WTC11 (cell line): ENCODE data around the gene HOXB5. TPM values are rescaled to one million over a fixed set of nuclear protein-coding genes. Genes with fewer than 3 reads are reported as not detected.

ENCODE experiments used
- ATAC-seq: fragments of 200-7000 bp; cut with Tn5 transposase; 2 replicates; pipeline ENCODE4 v1.10.0; 2021; ENCODE audit warnings: mild to moderate bottlenecking, moderate library complexity
- CTCF ChIA-PET: fragments of 300-600 bp; sonication (Branson Sonifier 250); formaldehyde crosslinking; loops from one replicate; lab custom pipeline; 2021; ENCODE audit warnings: antibody characterized with exemption; lab: Charles Lee
- POLR2A ChIA-PET: fragments of 350-600 bp; sonication (Branson Sonifier 250); formaldehyde crosslinking; loops from one replicate; lab custom pipeline; 2021; ENCODE audit warnings: antibody characterized with exemption; lab: Charles Lee
- DNase-seq: peaks from one replicate; pipeline ENCODE4 v3.0.0; 2021; ENCODE audit warnings: low spot score
- H3K27ac Mint-ChIP-seq: 2 replicates; pipeline ENCODE4 v1.8.0; 2021; ENCODE audit warnings: mixed read lengths
- H3K27me3 Mint-ChIP-seq: 2 replicates; pipeline ENCODE4 v1.8.0; 2021; ENCODE audit warnings: low read depth, mild to moderate bottlenecking, moderate library complexity, mixed read lengths
- H3K36me3 Mint-ChIP-seq: 2 replicates; pipeline ENCODE4 v1.8.0; 2021; ENCODE audit warnings: mixed read lengths
- H3K4me1 Mint-ChIP-seq: 2 replicates; pipeline ENCODE4 v1.8.0; 2022; ENCODE audit warnings: mixed read lengths
- H3K4me3 Mint-ChIP-seq: 2 replicates; pipeline ENCODE4 v1.8.0; 2021; ENCODE audit warnings: mild to moderate bottlenecking, moderate library complexity, mixed read lengths
- H3K9me3 Mint-ChIP-seq: 2 replicates; pipeline ENCODE4 v1.8.0; 2021; ENCODE audit warnings: mixed read lengths
- CBFB ChIP-seq: sonication (generic); formaldehyde crosslinking; IDR thresholded peaks from 2 replicates; pipeline ENCODE4 v1.8.1; 2022; ENCODE audit warnings: mild to moderate bottlenecking, low read depth, missing genetic modification reagents
- ETV6 ChIP-seq: sonication (generic); formaldehyde crosslinking; IDR thresholded peaks from 2 replicates; pipeline ENCODE4 v1.8.1; 2022; ENCODE audit warnings: mild to moderate bottlenecking, missing genetic modification reagents
- FOXP4 ChIP-seq: sonication (generic); formaldehyde crosslinking; IDR thresholded peaks from 2 replicates; pipeline ENCODE4 v1.8.0; 2022; ENCODE audit warnings: mild to moderate bottlenecking, missing genetic modification reagents
- MYBL2 ChIP-seq: sonication (generic); formaldehyde crosslinking; IDR thresholded peaks from 2 replicates; pipeline ENCODE4 v1.8.1; 2023; ENCODE audit warnings: mild to moderate bottlenecking, moderate library complexity, missing genetic modification reagents
- NFE2L1 ChIP-seq: sonication (generic); formaldehyde crosslinking; IDR thresholded peaks from 2 replicates; pipeline ENCODE4 v1.8.1; 2023; ENCODE audit warnings: missing genetic modification reagents
- NR1H2 ChIP-seq: sonication (generic); formaldehyde crosslinking; IDR thresholded peaks from 2 replicates; pipeline ENCODE4 v1.9.0; 2021; ENCODE audit warnings: mild to moderate bottlenecking, moderate library complexity, missing genetic modification reagents
- PREB ChIP-seq: sonication (generic); formaldehyde crosslinking; IDR thresholded peaks from 2 replicates; pipeline ENCODE4 v1.8.1; 2022; ENCODE audit warnings: mild to moderate bottlenecking, missing genetic modification reagents, moderate library complexity, borderline replicate concordance
- RELA ChIP-seq: sonication (generic); formaldehyde crosslinking; IDR thresholded peaks from 2 replicates; pipeline ENCODE4 v1.8.1; 2022; ENCODE audit warnings: missing genetic modification reagents, mild to moderate bottlenecking, borderline replicate concordance
- SMAD4 ChIP-seq: sonication (generic); formaldehyde crosslinking; IDR thresholded peaks from 2 replicates; pipeline ENCODE4 v1.8.0; 2022; ENCODE audit warnings: mild to moderate bottlenecking, missing genetic modification reagents
- USF1 ChIP-seq: sonication (generic); formaldehyde crosslinking; IDR thresholded peaks from 2 replicates; pipeline ENCODE4 v1.8.0; 2022; ENCODE audit warnings: mild to moderate bottlenecking, missing genetic modification reagents
- ZBTB21 ChIP-seq: sonication (generic); formaldehyde crosslinking; IDR thresholded peaks from 2 replicates; pipeline ENCODE4 v1.8.1; 2023; ENCODE audit warnings: mild to moderate bottlenecking, missing genetic modification reagents, borderline replicate concordance
- ZNF423 ChIP-seq: fragments of 250-450 bp; sonication (Bioruptor Pico); IDR thresholded peaks from 2 replicates; pipeline ENCODE4 v2.1.2; 2022; ENCODE audit warnings: mild to moderate bottlenecking, moderate library complexity
- total RNA-seq: library from RNA; stranded (reverse); gene quantifications from 3 replicates; pipeline ENCODE4 v1.2.3, GENCODE V29; 2021
- TF ChIP-seq, protein P1 (sequence below): sonication (generic); formaldehyde crosslinking; IDR thresholded peaks from 2 replicates; pipeline ENCODE4 v1.8.1; 2023; ENCODE audit warnings: mild to moderate bottlenecking, missing genetic modification reagents, moderate library complexity
- TF ChIP-seq, protein P2 (sequence below): fragments of 250-450 bp; sonication (Bioruptor Pico); IDR thresholded peaks from 2 replicates; pipeline ENCODE4 v1.9.0; 2021; ENCODE audit warnings: mild to moderate bottlenecking
- TF ChIP-seq, protein P3 (sequence below): sonication (generic); formaldehyde crosslinking; IDR thresholded peaks from 2 replicates; pipeline ENCODE4 v1.8.0; 2023; ENCODE audit warnings: missing genetic modification reagents
- TF ChIP-seq, protein P4 (sequence below): fragments of 250-450 bp; sonication (Bioruptor Pico); IDR thresholded peaks from 2 replicates; pipeline ENCODE4 v2.1.2; 2022; ENCODE audit warnings: mild to moderate bottlenecking, moderate library complexity
- TF ChIP-seq, protein P5 (sequence below): sonication (generic); formaldehyde crosslinking; IDR thresholded peaks from 2 replicates; pipeline ENCODE4 v1.8.1; 2023; ENCODE audit warnings: mild to moderate bottlenecking, missing genetic modification reagents, borderline replicate concordance
- TF ChIP-seq, protein P6 (sequence below): fragments of 250-450 bp; sonication (Bioruptor Pico); IDR thresholded peaks from 2 replicates; pipeline ENCODE4 v1.8.0; 2021; ENCODE audit warnings: mild to moderate bottlenecking

HOXB5 gene
- total RNA-seq, 1 experiment from 2014 or later, result not detected

DNA sequence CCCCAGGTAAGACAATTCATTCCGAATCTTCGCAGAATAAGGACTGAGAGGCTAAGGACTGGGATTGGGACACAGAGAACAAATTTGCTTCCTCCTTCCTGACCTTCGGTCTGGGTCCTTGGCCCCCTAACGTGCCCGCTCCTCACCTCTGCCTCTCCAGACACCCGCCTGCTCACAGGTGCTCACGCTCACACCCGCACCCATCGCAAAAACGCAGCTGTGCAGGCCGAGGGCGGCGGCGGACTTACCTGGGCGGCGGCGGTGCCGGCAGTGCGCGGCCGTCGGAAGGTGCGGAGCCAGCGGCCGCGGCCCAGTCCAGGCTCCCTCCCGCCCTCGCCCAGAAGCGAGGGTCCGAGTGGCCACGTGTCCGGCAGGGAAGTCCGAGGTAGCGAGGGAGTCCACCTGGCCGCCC, 39.7 kb upstream of the HOXB5 start:
- no peak for DNase-seq
- ChIA-PET POLR2A (no interaction called here), CTCF (interaction anchor here (1.7 to 2.2 kb wide), 2 partner anchors 9 to 91 kb away, joined by 4 to 9 read pairs; no protein-coding TSS in a partner anchor)
- Mint-ChIP-seq H3K27me3 (peaks cover 100% of the 10 kb centered on the region; the same call in 1 of the 2 replicates), H3K9me3 (no peaks in the 10 kb centered on the region), H3K4me1 (peaks cover 16% of the 10 kb centered on the region), H3K4me3 (no peak overlapping the region; the same call in 1 of the 2 replicates), H3K36me3 (no peaks in the 10 kb centered on the region; the same call in 1 of the 2 replicates), H3K27ac (no peak overlapping the region)
- TF ChIP-seq, protein P1, sequence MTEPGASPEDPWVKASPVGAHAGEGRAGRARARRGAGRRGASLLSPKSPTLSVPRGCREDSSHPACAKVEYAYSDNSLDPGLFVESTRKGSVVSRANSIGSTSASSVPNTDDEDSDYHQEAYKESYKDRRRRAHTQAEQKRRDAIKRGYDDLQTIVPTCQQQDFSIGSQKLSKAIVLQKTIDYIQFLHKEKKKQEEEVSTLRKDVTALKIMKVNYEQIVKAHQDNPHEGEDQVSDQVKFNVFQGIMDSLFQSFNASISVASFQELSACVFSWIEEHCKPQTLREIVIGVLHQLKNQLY (CRISPR knock-in tag), result no peak
- TF ChIP-seq ZBTB21 (no peak), MYBL2 (CRISPR knock-in tag) (no peak), NR1H2 (no peak), SMAD4 (CRISPR knock-in tag) (no peak), ETV6 (CRISPR knock-in tag) (no peak), USF1 (CRISPR knock-in tag) (0 out of 2 replicates have a peak, but pooled peaks have one; percentile 27), FOXP4 (CRISPR knock-in tag) (0 out of 2 replicates have a peak, but pooled peaks have one; percentile 36), CBFB (no peak)
- TF ChIP-seq, protein P2, sequence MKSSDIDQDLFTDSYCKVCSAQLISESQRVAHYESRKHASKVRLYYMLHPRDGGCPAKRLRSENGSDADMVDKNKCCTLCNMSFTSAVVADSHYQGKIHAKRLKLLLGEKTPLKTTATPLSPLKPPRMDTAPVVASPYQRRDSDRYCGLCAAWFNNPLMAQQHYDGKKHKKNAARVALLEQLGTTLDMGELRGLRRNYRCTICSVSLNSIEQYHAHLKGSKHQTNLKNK (CRISPR knock-in tag), result no peak
- TF ChIP-seq, protein P3, sequence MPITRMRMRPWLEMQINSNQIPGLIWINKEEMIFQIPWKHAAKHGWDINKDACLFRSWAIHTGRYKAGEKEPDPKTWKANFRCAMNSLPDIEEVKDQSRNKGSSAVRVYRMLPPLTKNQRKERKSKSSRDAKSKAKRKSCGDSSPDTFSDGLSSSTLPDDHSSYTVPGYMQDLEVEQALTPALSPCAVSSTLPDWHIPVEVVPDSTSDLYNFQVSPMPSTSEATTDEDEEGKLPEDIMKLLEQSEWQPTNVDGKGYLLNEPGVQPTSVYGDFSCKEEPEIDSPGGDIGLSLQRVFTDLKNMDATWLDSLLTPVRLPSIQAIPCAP (CRISPR knock-in tag), result no peak
- TF ChIP-seq, protein P4, sequence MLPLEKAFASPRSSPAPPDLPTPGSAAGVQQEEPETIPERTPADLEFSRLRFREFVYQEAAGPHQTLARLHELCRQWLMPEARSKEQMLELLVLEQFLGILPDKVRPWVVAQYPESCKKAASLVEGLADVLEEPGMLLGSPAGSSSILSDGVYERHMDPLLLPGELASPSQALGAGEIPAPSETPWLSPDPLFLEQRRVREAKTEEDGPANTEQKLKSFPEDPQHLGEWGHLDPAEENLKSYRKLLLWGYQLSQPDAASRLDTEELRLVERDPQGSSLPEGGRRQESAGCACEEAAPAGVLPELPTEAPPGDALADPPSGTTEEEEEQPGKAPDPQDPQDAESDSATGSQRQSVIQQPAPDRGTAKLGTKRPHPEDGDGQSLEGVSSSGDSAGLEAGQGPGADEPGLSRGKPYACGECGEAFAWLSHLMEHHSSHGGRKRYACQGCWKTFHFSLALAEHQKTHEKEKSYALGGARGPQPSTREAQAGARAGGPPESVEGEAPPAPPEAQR (CRISPR knock-in tag), result no peak
- ATAC-seq, result peak; percentile 16

GRCh38 chr17:48632579-48633265, 39.1 kb upstream of the HOXB5 start:
- Mint-ChIP-seq H3K36me3 (no peaks in the 10 kb centered on the region; the same call in 1 of the 2 replicates), H3K4me3 (peak overlapping the region; percentile 22; the same call in 1 of the 2 replicates), H3K27ac (no peak overlapping the region), H3K9me3 (no peaks in the 10 kb centered on the region), H3K4me1 (peaks cover 16% of the 10 kb centered on the region), H3K27me3 (peaks cover 100% of the 10 kb centered on the region; the same call in 1 of the 2 replicates)
- CTCF ChIA-PET, result interaction anchor here (0.9 to 2.2 kb wide), 6 partner anchors 10 to 252 kb away, joined by 3 to 9 read pairs (median 4); no protein-coding TSS in a partner anchor
- ATAC-seq (no peak), DNase-seq (no peak)
- POLR2A ChIA-PET, result no interaction called here
- TF ChIP-seq USF1 (CRISPR knock-in tag), result no peak
- no peak for TF ChIP-seq PREB (CRISPR knock-in tag)
- TF ChIP-seq RELA, result no peak
- no peak for TF ChIP-seq ZNF423 (CRISPR knock-in tag)
- TF ChIP-seq NFE2L1 (CRISPR knock-in tag), result no peak
- TF ChIP-seq, protein P5, sequence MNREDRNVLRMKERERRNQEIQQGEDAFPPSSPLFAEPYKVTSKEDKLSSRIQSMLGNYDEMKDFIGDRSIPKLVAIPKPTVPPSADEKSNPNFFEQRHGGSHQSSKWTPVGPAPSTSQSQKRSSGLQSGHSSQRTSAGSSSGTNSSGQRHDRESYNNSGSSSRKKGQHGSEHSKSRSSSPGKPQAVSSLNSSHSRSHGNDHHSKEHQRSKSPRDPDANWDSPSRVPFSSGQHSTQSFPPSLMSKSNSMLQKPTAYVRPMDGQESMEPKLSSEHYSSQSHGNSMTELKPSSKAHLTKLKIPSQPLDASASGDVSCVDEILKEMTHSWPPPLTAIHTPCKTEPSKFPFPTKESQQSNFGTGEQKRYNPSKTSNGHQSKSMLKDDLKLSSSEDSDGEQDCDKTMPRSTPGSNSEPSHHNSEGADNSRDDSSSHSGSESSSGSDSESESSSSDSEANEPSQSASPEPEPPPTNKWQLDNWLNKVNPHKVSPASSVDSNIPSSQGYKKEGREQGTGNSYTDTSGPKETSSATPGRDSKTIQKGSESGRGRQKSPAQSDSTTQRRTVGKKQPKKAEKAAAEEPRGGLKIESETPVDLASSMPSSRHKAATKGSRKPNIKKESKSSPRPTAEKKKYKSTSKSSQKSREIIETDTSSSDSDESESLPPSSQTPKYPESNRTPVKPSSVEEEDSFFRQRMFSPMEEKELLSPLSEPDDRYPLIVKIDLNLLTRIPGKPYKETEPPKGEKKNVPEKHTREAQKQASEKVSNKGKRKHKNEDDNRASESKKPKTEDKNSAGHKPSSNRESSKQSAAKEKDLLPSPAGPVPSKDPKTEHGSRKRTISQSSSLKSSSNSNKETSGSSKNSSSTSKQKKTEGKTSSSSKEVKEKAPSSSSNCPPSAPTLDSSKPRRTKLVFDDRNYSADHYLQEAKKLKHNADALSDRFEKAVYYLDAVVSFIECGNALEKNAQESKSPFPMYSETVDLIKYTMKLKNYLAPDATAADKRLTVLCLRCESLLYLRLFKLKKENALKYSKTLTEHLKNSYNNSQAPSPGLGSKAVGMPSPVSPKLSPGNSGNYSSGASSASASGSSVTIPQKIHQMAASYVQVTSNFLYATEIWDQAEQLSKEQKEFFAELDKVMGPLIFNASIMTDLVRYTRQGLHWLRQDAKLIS, result no peak
- TF ChIP-seq, protein P6, sequence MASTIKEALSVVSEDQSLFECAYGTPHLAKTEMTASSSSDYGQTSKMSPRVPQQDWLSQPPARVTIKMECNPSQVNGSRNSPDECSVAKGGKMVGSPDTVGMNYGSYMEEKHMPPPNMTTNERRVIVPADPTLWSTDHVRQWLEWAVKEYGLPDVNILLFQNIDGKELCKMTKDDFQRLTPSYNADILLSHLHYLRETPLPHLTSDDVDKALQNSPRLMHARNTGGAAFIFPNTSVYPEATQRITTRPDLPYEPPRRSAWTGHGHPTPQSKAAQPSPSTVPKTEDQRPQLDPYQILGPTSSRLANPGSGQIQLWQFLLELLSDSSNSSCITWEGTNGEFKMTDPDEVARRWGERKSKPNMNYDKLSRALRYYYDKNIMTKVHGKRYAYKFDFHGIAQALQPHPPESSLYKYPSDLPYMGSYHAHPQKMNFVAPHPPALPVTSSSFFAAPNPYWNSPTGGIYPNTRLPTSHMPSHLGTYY (CRISPR knock-in tag), result no peak
